HEK293 (cell line): Measurements from ENCODE around the gene MOGAT2.
"Not testable (repeated sequence)": the region's sequence is repeated elsewhere in the genome, so short reads cannot be mapped to it uniquely, and the experiment has no call there.

Experiments
- CTCF ChIP-seq: fragments of 450-650 bp; formaldehyde crosslinking; IDR thresholded peaks from 2 replicates; pipeline ENCODE4 v1.5.1; 2016; ENCODE audit warnings: missing biosample characterization, missing genetic modification characterization
- HIC1 ChIP-seq: fragments of 450-650 bp; formaldehyde crosslinking; IDR thresholded peaks from 2 replicates; pipeline ENCODE4 v1.5.1; 2016; ENCODE audit warnings: missing biosample characterization, missing genetic modification characterization
- KLF16 ChIP-seq: fragments of 450-650 bp; formaldehyde crosslinking; IDR thresholded peaks from 2 replicates; pipeline ENCODE4 v1.5.1; 2017; ENCODE audit warnings: missing biosample characterization, missing genetic modification characterization
- PBX3 ChIP-seq: sonication (generic); formaldehyde crosslinking; IDR thresholded peaks from 2 replicates; pipeline ENCODE4 v1.8.1; 2022; ENCODE audit warnings: mild to moderate bottlenecking, moderate library complexity, missing genetic modification reagents
- SCRT1 ChIP-seq: fragments of 450-650 bp; formaldehyde crosslinking; IDR thresholded peaks from 2 replicates; pipeline ENCODE4 v1.5.1; 2016; ENCODE audit warnings: missing biosample characterization, missing genetic modification characterization, borderline replicate concordance
- TRIM28 ChIP-seq: IDR thresholded peaks from 2 replicates; pipeline ENCODE4 v1.6.1; 2011; ENCODE audit warnings: low read length, control low read depth, borderline replicate concordance
- ZBTB11 ChIP-seq: fragments of 450-650 bp; formaldehyde crosslinking; conservative IDR thresholded peaks from 2 replicates; pipeline ENCODE4 v1.5.1; 2016; ENCODE audit warnings: low read depth, missing biosample characterization, missing genetic modification characterization
- ZNF148 ChIP-seq: fragments of 450-650 bp; formaldehyde crosslinking; IDR thresholded peaks from 2 replicates; pipeline ENCODE4 v1.5.0; 2017; ENCODE audit warnings: missing biosample characterization, missing genetic modification characterization, borderline replicate concordance
- ZNF280D ChIP-seq: fragments of 450-650 bp; formaldehyde crosslinking; IDR thresholded peaks from 2 replicates; pipeline ENCODE4 v1.5.1; 2016; ENCODE audit warnings: missing biosample characterization, missing genetic modification characterization
- ZNF423 ChIP-seq: fragments of 450-650 bp; formaldehyde crosslinking; IDR thresholded peaks from 2 replicates; pipeline ENCODE4 v1.5.1; 2016; ENCODE audit warnings: missing biosample characterization, missing genetic modification characterization
- ZNF580 ChIP-seq: fragments of 450-650 bp; formaldehyde crosslinking; IDR thresholded peaks from 2 replicates; pipeline ENCODE4 v1.5.1; 2016; ENCODE audit warnings: missing biosample characterization, missing genetic modification characterization
- ZNF76 ChIP-seq: fragments of 450-650 bp; formaldehyde crosslinking; IDR thresholded peaks from 2 replicates; pipeline ENCODE4; 2016; ENCODE audit warnings: low read depth, missing biosample characterization, missing genetic modification characterization, borderline replicate concordance
- ZNF830 ChIP-seq: fragments of 450-650 bp; IDR thresholded peaks from 2 replicates; pipeline ENCODE4 v1.5.0; 2018; ENCODE audit warnings: missing biosample characterization, missing genetic modification characterization, low read depth, mild to moderate bottlenecking, moderate library complexity
- ZSCAN4 ChIP-seq: fragments of 450-650 bp; formaldehyde crosslinking; IDR thresholded peaks from 2 replicates; pipeline ENCODE4 v1.5.1; 2017; ENCODE audit warnings: missing biosample characterization, missing genetic modification characterization

- TF ChIP-seq ZNF148 (tag by site-specific recombination); HIC1 (tag by site-specific recombination); KLF16 (tag by site-specific recombination); CTCF (tag by site-specific recombination); ZSCAN4; ZBTB11 (tag by site-specific recombination); PBX3; ZNF280D (tag by site-specific recombination); ZNF580 (tag by site-specific recombination); ZNF423 (tag by site-specific recombination); ZNF76; SCRT1 (tag by site-specific recombination); TRIM28; ZNF830 (tag by site-specific recombination): not testable (repeated sequence)
Measured at GRCh38 chr11:75743159-75743558, 25.5 kb downstream of the MOGAT2 start.
